CD4-positive, alpha-beta T cell treated with Interleukin-21 for 1 hour (primary cell): ENCODE data around the gene THAP7.

Source experiments
- DNase-seq: peaks from one replicate; pipeline ENCODE4 v3.0.0-alpha.2; 2020

THAP7 gene

DNA sequence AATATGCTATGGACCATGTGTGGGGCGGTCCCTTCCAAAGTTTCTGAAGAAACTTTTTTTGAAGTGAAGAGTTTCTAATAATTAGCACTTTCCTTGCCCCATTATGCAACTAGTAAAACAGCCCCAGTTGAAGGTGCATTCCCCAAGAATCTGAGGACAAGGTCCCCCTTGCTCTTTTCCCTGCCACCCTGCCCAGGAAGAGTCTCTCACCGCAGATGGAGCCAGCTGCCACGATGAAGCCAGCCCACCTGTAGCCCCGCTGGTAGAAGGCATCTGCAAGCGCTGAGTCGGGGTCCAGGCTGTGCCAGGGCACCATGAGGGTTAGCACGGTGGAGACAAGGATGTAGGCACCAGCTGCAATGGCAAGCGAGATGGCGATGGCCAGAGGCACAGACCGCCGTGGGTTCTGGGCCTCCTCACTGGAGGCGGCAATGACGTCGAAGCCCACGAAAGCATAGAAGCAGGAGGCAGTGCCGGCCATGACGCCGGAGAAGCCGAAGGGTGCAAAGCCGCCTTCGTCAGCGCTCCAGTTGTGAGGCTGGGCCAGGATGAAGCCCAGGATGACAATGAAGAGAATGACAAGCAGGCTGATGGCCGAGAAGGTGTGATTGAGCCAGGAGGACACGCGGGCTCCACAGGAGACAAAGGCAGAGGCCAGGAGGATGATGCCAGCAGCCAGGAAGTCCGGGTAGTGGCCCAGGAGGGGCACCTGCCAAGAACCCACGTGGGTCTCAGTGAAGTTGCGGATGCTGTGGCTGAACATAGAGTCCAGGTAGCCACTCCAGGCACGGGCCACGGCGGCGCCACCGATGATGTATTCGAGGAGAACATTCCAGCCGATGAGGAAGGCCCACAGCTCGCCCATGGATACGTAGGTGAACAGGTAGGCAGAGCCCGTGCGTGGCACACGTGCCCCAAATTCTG, 29.0 kb upstream of the THAP7 start:
- no peak for DNase-seq

DNA sequence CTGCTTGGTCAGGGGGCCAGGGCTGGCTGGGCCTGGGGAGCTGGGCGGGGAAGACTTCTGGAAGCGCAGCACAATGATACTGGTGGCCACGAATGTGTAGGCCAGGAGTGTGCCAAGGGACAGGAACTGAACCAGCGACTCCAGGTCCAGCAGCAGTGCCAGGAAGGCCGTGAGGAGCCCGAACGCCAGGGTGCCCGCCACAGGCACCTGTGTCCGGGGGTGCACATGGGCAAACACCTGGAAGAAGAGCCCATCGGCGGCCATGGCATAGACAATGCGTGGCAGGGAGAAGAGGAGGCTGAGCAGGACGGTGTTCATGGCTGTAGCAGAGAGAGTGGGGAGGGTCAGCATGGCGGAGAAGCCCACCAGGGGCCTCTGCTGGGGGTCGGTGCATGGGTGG, 28.1 kb upstream of the THAP7 start:
- no peak for DNase-seq

DNA sequence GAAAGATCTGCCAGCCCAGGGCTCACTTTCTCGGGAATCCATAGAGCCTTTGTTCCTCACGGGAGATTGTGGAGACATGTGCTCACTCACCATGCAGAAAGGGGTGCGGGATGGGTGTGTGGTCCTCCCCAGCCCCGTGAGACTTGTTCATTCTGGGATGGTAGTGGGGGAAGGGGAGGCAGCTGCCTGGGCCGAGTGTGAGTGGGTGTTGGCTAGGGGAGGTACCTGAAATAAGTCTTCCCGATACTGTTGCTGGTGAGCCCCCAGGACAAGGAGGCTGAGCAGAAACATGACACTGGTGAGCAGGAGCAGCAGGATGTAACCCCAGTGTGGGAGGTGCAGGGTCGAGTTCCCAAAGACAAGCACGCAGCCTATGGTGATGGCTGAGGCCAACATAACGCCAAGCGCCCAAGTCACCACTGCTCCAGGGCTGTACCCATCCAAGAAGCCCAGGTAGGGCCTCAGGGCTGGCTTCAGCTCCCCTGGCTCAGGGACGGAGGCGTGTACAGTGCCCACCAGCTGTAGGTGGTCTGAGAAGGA, 27.6 kb upstream of the THAP7 start:
- DNase-seq = no peak

DNA sequence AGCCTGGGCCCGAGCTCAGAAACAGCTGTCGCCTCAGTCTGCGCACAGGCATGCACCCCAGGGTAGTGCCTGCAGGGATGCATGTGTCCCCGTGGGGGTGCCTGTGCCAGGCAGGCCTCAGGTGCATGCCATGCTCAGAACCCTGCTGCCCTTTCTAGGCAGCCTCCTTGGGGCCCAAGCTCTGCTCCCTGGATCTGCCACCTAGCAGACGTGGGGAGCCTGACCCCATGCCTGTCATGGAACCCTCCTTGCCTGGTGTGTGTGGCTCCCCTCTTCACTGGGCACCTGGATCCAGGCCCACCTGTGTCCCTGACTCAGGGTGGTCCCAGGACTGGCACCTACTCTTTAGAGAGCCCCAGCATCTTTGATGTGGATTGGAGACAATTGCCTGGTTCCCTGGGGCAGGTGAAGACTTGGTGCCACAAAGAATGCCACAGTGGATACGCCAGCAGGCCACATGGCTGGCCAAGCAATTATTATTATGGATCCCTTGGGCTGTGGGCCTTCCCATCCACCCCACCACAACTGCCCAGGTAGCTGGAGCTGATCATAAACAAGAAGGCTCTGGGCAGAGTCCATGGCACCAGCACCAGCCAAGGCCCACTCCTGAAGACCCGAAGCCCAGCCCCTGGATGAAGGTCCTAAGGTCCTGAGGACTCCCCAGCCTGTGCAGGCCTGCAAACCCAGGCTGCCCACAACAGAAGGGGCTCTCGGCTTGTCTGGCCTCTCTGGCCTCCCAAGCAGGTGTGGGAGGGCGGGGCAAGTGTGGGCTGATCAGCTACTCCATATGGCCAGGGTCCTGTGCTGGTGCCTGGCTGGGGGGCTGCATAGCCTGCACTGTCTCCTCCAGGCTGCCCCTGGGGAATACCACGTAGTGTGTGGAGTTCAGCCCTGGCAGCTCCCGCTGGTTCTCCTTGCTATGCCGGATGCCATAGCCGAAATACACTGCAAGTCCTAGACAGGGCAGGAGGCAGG, 26.6 kb upstream of the THAP7 start:
- DNase-seq = no peak

GRCh38 chr22:21026783-21027692, 25.1 kb upstream of the THAP7 start:
- no peak for DNase-seq

DNA sequence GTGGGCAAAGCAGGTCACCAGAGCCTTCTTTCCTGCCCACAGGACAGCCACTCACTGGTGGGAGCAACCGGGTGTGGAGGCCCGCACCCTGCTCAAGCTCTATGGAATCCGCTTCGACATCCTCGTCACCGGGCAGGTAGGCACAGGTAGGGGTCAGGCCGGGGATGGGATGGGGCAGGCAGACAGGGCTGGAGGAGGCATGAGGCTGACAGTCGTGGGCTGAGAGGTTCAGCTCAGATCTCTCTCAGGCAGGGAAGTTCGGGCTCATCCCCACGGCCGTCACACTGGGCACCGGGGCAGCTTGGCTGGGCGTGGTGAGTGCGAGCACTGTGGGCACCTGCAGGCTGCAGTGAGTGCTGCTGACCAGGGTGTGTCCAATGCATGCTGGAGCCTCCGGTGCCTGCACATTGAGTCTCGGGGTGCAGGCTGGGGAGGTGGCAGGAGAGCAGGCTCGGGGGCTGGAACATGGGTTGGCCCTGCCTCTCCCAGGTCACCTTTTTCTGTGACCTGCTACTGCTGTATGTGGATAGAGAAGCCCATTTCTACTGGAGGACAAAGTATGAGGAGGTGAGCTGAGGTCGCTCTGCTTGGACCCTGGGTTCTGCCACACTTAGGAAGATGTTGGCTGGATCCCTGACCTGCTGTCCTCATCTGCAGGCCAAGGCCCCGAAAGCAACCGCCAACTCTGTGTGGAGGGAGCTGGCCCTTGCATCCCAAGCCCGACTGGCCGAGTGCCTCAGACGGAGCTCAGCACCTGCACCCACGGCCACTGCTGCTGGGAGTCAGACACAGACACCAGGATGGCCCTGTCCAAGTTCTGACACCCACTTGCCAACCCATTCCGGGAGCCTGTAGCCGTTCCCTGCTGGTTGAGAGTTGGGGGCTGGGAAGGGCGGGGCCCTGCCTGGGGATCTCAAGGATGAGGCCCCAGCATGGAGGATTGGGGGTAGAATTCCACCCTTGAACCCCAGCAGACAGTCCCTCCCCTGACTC, 24.1 kb upstream of the THAP7 start:
- no peak for DNase-seq

- DNase-seq = peak; percentile 12
Observed at GRCh38 chr22:21025266-21025665, 23.3 kb upstream of the THAP7 start.

DNA sequence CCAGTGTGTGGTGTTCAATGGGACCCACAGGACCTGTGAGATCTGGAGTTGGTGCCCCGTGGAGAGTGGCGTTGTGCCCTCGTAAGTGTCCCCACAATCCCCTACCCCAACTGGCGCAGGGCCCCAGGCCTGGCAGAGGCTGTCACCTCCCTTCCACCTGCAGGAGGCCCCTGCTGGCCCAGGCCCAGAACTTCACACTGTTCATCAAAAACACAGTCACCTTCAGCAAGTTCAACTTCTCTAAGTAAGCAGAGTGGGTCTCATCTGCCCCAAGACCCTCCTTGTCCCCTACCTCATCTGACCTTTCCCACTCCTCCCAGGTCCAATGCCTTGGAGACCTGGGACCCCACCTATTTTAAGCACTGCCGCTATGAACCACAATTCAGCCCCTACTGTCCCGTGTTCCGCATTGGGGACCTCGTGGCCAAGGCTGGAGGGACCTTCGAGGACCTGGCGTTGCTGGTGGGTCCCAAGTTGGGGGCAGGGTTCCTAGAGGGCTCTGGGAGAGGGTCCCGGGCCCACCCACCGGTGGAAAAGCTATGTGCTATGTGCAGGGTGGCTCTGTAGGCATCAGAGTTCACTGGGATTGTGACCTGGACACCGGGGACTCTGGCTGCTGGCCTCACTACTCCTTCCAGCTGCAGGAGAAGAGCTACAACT, 21.2 kb upstream of the THAP7 start:
- DNase-seq = no peak

DNA sequence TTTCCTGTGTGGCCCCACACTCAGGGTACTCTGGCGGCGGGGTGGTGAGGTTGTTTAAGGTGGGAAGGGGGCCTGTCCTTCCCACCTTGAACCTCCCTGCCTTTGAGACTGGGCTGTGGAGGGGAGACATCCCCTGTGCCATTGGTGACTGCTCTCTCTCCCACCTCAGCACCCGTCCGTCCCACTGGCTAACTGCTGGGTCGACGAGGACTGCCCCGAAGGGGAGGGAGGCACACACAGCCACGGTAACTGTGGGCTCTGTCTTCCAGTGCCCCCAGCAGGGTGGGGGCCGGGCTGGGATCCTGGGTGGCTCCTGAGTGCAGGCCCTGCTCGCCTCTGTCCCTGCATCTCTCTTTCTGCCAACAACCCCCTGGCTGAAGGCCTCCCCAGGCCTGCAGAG, 20.6 kb upstream of the THAP7 start:
- no peak for DNase-seq

DNA sequence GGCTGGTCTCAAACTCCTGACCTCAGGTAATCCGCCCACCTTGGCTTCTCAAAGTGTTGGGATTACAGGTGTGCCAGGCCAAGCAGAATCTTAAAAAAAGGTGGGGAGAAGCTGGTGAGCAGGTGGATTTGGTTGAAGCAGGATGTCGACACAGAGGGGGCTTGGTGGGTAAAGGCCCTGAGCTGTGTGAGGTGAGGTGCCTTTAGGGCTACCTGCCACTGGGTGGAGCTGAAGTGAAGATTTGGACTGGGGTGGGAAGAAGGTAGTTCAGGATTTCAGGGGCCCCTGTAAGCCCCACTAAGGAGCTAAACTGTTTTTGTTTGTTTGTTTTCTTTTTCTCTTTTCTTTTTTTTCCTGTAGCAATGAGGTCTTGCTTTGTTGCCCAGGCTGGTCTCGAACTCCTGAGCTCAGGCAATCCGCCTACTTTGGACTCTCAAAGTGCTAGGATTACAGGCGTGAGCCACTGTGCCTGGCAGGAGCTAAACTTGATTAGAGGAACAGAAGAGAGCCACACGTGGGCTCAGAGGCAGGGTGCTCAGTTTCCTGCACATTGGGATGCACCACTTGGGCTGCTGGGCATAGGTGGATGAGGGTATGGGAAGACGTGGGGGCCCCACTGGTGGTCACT, 19.0 kb upstream of the THAP7 start:
- no peak for DNase-seq

DNA sequence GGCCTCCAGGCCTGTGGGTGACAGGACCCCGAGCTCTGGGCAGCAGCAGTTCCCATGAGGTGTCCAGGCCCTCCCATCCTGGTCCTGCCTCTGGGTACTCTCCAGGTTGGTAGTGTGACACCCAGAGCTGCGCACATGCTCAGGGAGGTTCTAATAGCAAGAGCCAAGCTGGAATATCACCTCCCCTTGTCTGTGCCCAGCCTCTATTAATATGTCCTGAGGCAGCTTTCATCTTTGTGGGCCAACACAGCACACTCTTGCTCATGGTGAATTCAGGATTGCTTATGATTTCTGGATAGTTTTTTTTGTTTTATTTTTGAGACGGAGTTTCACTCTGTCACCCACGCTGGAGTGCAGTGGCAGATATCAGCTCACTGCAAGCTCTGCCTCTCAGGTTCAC, 16.4 kb upstream of the THAP7 start:
- no peak for DNase-seq

DNA sequence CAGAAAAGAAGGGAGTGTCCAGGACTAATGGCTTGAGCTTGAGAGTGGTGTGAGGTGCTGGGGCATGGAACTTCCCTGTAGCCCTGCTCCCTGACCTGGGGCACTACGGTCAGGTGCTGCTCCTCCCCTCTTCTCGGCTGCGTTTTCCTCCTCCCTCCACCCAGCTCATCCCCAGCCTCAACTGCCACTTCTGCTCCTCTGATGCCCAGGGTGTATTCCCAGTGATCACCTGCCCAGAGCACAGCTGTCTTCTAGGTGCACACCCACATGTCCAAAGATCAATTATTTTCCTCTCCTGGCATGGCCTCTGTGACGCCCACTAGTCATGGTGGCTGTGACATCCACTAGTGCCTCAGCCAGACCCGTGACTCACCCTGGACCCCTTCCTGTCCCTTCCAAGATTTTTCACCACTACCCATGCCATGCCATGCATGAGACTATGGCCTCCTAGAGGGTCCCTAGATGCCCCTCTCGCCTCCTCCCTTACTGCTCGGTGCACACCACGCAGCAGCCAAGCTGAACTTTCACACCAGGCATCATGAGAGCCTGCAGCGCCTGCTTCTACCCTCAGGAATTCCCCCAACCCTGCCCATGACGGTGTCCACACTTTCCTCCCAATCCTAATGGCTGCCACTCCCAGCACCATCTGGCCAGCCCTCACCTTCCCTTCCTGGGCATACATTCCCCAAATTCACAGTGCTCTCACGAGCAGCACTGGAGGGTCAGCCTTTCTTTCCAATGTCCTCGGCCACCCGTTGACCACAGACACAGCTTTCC, 14.9 kb upstream of the THAP7 start:
- DNase-seq = no peak

DNA sequence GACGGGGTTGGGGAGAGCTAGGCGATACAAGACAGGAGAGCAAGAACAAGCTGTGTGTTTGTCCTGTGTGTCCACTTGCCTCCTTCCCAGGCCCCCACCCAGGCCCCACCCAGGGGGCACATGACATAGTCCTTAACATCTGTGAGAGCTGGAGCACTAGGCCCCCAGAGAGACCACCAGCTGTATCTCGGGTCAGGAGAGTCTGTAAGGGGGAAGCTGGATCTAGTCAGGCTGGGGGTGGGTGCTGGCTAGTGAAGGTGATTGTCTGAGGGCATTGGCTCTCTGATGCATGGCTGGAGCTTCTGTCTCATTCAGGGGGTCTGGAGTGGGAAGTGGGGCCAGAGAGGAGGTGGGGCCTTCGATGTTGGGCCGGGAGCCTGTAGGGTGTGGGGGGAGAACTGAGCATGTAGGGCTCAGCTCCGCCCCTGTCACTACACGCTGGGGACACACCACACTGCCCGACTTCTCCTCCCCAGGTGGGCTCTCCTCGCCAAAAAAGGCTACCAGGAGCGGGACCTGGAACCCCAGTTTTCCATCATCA, 13.6 kb upstream of the THAP7 start:
- no peak for DNase-seq

GRCh38 chr22:21014726-21015465, 13.0 kb upstream of the THAP7 start, which contains the start of gene P2RX6:
Gene P2RX6, plus strand, starts transcription at chr22:21015165. Its CDS starts 10 bp downstream, at chr22:21015175.
- DNase-seq = no peak

DNA sequence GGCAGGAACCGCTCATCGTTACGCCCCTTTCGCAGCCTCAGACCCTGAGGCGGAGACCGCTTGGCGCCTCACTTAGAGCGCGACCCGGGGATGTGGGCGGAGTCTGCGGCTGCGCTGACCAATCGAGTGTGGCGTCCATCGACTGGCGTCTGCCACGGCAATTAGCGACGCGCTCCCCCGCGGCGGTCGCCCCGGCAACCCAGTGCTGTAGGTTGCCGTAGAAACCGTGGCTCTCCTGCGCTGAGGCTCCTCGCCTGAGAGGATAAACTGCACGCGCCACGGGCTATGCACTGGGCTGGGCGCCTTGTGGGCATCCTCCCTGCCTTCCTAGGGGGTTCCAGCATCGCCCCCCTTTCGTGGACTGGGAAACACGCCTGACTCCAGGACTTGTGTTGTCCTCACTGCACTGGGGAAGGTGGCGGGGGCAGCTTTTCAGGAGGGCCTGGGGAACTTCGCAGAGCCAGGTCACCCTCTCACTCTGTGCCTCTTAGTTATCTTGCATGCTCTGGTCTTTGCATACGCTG, 12.3 kb upstream of the THAP7 start:
- DNase-seq = peak; percentile 91

DNA sequence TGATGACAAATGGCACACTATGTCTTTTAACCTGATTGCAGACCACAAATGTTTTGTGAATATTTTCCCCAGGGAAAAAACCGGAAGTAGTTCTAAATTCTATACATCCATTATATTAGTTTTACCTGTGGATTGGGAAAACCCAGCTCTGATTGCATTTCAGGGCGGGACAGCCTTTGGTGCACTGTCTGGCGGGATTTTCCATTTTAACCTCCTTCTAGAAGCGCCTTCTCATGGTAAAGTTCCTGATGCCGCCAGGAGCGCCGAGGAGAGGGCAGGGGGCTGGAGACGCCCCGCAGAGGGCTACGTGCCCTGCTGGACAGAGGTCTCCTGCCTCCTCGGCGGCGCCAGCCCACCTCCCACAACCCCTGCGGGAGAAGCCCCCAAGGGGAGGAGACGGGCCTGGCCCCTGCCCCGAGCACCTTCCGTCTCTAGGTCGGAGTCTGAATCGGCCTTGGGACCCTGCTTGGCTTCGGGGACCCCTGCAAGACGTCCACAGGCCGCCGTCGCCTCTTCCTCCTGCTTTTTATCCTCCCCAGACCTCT, 11.8 kb upstream of the THAP7 start:
- no peak for DNase-seq
